ENCODE data around the gene MLXIPL. TPM values are rescaled to one million over a fixed set of nuclear protein-coding genes. Genes with fewer than 3 reads are reported as not detected.

MLXIPL gene
- total and polyA plus RNA-seq, 2 of the 8 experiments (the other 6 are each of a cell fraction or from before 2014, with no cell fraction given), result 9.4 to 10.6 TPM

DNA sequence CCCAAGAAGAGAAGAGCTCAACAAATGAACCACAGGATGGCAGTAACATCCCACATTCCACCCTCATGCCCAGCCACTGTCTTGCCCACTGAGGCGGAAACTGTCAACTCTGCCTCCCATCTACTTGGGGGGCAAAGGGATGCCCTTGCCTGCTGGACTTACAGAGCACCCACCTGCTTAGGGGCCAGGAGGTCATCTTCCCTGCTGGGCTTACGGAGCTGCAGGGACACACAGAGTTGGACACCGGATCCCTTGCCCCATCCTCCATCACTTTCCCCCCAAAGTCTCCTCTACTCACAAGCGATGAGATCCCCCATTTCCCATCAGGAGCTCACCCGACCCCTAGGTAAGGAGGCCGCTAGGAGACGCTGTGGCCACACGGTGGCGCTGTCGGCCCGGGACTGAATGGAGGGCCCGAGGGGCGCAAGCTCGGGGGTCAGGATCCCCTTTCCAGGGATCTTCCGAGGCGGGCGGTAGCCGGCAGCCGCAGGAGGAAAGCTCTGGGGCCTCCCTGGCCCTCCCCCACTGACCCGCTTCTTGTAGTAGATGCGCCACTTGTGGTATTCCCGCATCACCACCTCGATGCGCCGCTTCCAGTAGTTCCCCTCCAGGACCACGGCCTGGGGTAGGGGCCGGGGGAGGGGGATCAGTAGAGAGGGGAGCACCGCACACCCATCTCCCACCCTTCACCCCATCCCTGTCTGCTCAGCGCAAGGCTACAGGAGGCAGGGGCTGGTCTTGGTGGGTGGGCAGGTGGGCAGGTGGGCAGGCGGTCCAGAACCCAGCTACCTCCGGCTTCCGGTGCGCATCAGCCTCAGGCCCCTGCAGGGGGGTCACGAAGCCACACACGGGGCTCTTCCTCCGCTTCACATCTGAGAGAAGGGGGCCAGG, 17.3 kb downstream of the MLXIPL start:
- Histone ChIP-seq H2BK20ac (ENCODE audit: low read length) (no peak overlapping the region), H2BK12ac (ENCODE audit: low read depth, low read length) (no peak overlapping the region), H2AK5ac (ENCODE audit: low read depth, low read length) (no peak overlapping the region), H3K4me2 (ENCODE audit: insufficient read depth in 1 of 2, low read depth in 2 of 2, low read length in 2 of 2) (peak overlapping the region; percentile 2 to 64; a peak in 3 of 4 replicates), H3K23me2 (ENCODE audit: low read depth, low read length) (no peaks in the 10 kb centered on the region; the same call in 1 of the 2 replicates), H4K20me1 (replicated peaks in 1 of 2; ENCODE audit: control insufficient read depth in 1 of 2, insufficient read depth in 2 of 2, low read length in 2 of 2) (peaks cover 0 to 9% of the 10 kb centered on the region in 2 experiments), H3K14ac (ENCODE audit: insufficient read length) (no peak overlapping the region), H2BK120ac (replicated peaks; ENCODE audit: low read depth, low read length) (no peak overlapping the region), H3K4me3 (ENCODE audit: extremely low read depth in 1 of 4, insufficient read depth in 2 of 4, low read depth in 3 of 4, low read length in 4 of 4) (peak overlapping the region in 3 of 4 experiments; percentile 11 to 61 (median 26); a peak in 5 of 8 replicates), H4K91ac (replicated peaks; ENCODE audit: insufficient read length, low read length) (no peak overlapping the region), H3K79me1 (ENCODE audit: low read depth, low read length) (no peaks in the 10 kb centered on the region), H3K9ac (replicated peaks in 1 of 4; ENCODE audit: extremely low read depth in 1 of 4, low read depth in 3 of 4, low read length in 3 of 4) (no peak overlapping the region), H3K36me3 (ENCODE audit: control insufficient read depth in 2 of 4, insufficient read depth in 4 of 4, low read length in 3 of 4) (no peaks in the 10 kb centered on the region), H4K5ac (ENCODE audit: insufficient read length, low read depth, low read length) (no peak overlapping the region), H2AFZ (ENCODE audit: low read length) (no peak overlapping the region), H2BK5ac (ENCODE audit: low read depth, low read length) (no peak overlapping the region), H2BK15ac (ENCODE audit: low read length) (no peak overlapping the region), H3K9me3 (ENCODE audit: insufficient read depth in 2 of 2, low read depth in 1 of 2, low read length in 1 of 2) (no peaks in the 10 kb centered on the region), H4K8ac (ENCODE audit: extremely low read depth, insufficient read depth, low read length) (no peak overlapping the region), H3K27ac (ENCODE audit: low read depth, low read length) (no peak overlapping the region), H3K4ac (replicated peaks; ENCODE audit: insufficient read length, low read depth, low read length) (no peak overlapping the region), H3K27me3 (replicated peaks in 1 of 4; ENCODE audit: control insufficient read depth in 3 of 4, extremely low read depth in 1 of 4, insufficient read depth in 3 of 4, low read length in 3 of 4) (no peaks in the 10 kb centered on the region; a peak in 1 of 7 replicates), H3K79me2 (ENCODE audit: control insufficient read depth in 1 of 2, insufficient read depth in 2 of 2, low read length in 2 of 2) (no peaks in the 10 kb centered on the region), H3K18ac (ENCODE audit: extremely low read depth, low read length) (no peak overlapping the region; the same call in 1 of the 2 replicates), H3K23ac (ENCODE audit: insufficient read length) (no peak overlapping the region), H3K4me1 (replicated peaks in 1 of 4; ENCODE audit: control insufficient read depth in 3 of 4, insufficient read depth in 4 of 4, low read length in 3 of 4) (peaks cover 0 to 7% (median 4%) of the 10 kb centered on the region in 4 experiments; a peak in 6 of 7 replicates), H3K56ac (replicated peaks; ENCODE audit: insufficient read length, low read depth, low read length) (no peak overlapping the region)
- WGBS, 2 experiments (ENCODE audit: extremely low coverage in 1 of 2, insufficient coverage in 1 of 2, insufficient read length in 1 of 2, insufficient replicate concordance in 2 of 2, low coverage in 1 of 2, low lambda C conversion rate in 2 of 2, missing lambda C conversion rate in 1 of 2), result 13% methylated on average over 32 of the region's 36 CpGs; no CpG with 5 or more reads in 1 of the 2 experiments
- ChIA-PET CTCF (ENCODE audit: partially characterized antibody) (interaction anchor here (0.6 to 17.4 kb wide), 50 partner anchors 10 to 719 kb away, joined by 3 to 136 read pairs (median 6); partner anchors contain the start of genes ABHD11, BAZ1B, MLXIPL and STX1A), POLR2A (ENCODE audit: partially characterized antibody) (interaction anchor here (0.6 to 4.5 kb wide), 10 partner anchors 9 to 127 kb away, joined by 3 to 20 read pairs (median 4); no protein-coding TSS in a partner anchor)
- DNase-seq (ENCODE audit: low read depth in 1 of 2, low spot score in 2 of 2) (peak in 1 of 2 experiments; percentile 97), FAIRE-seq (no peak)
- TF ChIP-seq SP2 (IDR thresholded peaks at IDR 0.05; ENCODE audit: low read length) (no peak), CBX5 (IDR thresholded peaks at IDR 0.05; ENCODE audit: low read depth, low read length) (no peak), SRF (IDR thresholded peaks at IDR 0.05; ENCODE audit: low read depth, low read length) (no peak), CTBP2 (IDR thresholded peaks at IDR 0.05; ENCODE audit: borderline replicate concordance, insufficient read depth, insufficient read length, low read length) (no peak), SIRT6 (IDR thresholded peaks at IDR 0.05; ENCODE audit: low read length) (no peak), RFX5 (IDR thresholded peaks at IDR 0.05; ENCODE audit: borderline replicate concordance, low read depth, low read length) (no peak), RAD21 (IDR thresholded peaks at IDR 0.05 in 1 of 2, conservative IDR thresholded peaks at IDR 0.05 in 1 of 2; ENCODE audit: low read depth in 2 of 2, low read length in 2 of 2) (peak; percentile 96 to 97), JUN (IDR thresholded peaks at IDR 0.05; ENCODE audit: low read depth, low read length) (no peak), PHF8 (conservative IDR thresholded peaks at IDR 0.05; ENCODE audit: low read depth, low read length) (no peak), CHD2 (IDR thresholded peaks at IDR 0.05; ENCODE audit: low read length) (peak; percentile 20; the same call in 1 of the 2 replicates), BRCA1 (IDR thresholded peaks at IDR 0.05; ENCODE audit: low read depth, low read length) (no peak)
